Cardiac muscle cell (in vitro differentiated cells and primary cell): Measurements from ENCODE around the gene SBF2. TPM values are rescaled to one million over a fixed set of nuclear protein-coding genes. Genes with fewer than 3 reads are reported as not detected.

Experiments
- DNase-seq, 2 donors: peaks; one replicate each; pipeline versions ENCODE4 v3.0.0 to v3.0.0-alpha.2; 2010 to 2017; ENCODE audit warnings: low read depth in 1 of 2, low spot score in 1 of 2
- H3K27ac ChIP-seq: fragments of 200-600 bp; sonication (generic); 2 replicates; pipeline ENCODE4 v1.5.1; 2016
- H3K27me3 ChIP-seq: fragments of 200-600 bp; sonication (generic); 2 replicates; pipeline ENCODE4 v1.6.0; 2016; ENCODE audit warnings: control low read depth
- H3K36me3 ChIP-seq: fragments of 200-600 bp; sonication (generic); 2 replicates; pipeline ENCODE4 v1.5.1; 2016; ENCODE audit warnings: control low read depth
- H3K4me1 ChIP-seq: fragments of 200-600 bp; sonication (generic); 2 replicates; pipeline ENCODE4 v1.8.1; 2017; ENCODE audit warnings: low read depth, mild to moderate bottlenecking, mixed run types
- H3K4me3 ChIP-seq: fragments of 200-600 bp; sonication (generic); 2 replicates; pipeline ENCODE4 v1.5.1; 2016; ENCODE audit warnings: mild to moderate bottlenecking
- H3K9me3 ChIP-seq: fragments of 200-600 bp; sonication (generic); 2 replicates; pipeline ENCODE4 v1.5.1; 2017; ENCODE audit warnings: low read depth, mild to moderate bottlenecking, control low read depth
- CTCF ChIP-seq: IDR thresholded peaks from 2 replicates; pipeline ENCODE4 v1.5.1; 2012; ENCODE audit warnings: low read depth, mild to moderate bottlenecking, low read length
- polyA plus RNA-seq: library from polyadenylated mRNA; unstranded; fragments of >200 nt; fragmentation: Nextera tagmentation; extraction: Ambion mirVana; gene quantifications from 2 replicates; pipeline ENCODE4 v1.2.1, GENCODE V29; 2016
- total RNA-seq: library from RNA; depleted of rRNA; stranded (reverse); fragments of >200 nt; gene quantifications from 2 replicates; pipeline ENCODE4 v1.2.3, GENCODE V29; 2016

The SBF2 gene
- total and polyA plus RNA-seq, 2 experiments from 2014 or later = 13.3 to 32.3 TPM

- H3K4me3 ChIP-seq = no peak overlapping the region
Observed at GRCh38 chr11:9982796-9983579, 311.0 kb downstream of the SBF2 start.

GRCh38 chr11:9982127-9982795, 311.8 kb downstream of the SBF2 start:
- peak in 1 of 2 donors; percentile 20 for DNase-seq
- H3K4me3 ChIP-seq = no peak overlapping the region
- TF ChIP-seq CTCF = no peak
- H3K27ac ChIP-seq = peak overlapping the region; percentile 21
- H3K36me3 ChIP-seq = no peaks in the 10 kb centered on the region
- H3K9me3 ChIP-seq = no peaks in the 10 kb centered on the region
- peaks cover 6% of the 10 kb centered on the region for H3K4me1 ChIP-seq
- no peaks in the 10 kb centered on the region for H3K27me3 ChIP-seq

More at GRCh38 chr11:9982796-9983579, 311.0 kb downstream of the SBF2 start:
- DNase-seq = peak in 1 of 2 donors; percentile 71
- Histone ChIP-seq H3K27me3 (no peaks in the 10 kb centered on the region), H3K4me1 (peaks cover under 1% of the 10 kb centered on the region), H3K27ac (peak overlapping the region; percentile 21), H3K36me3 (no peaks in the 10 kb centered on the region), H3K9me3 (no peaks in the 10 kb centered on the region)
- TF ChIP-seq CTCF = no peak

GRCh38 chr11:9980931-9981330, 313.1 kb downstream of the SBF2 start:
- no peak for TF ChIP-seq CTCF
- DNase-seq = no peak
- H3K27ac ChIP-seq = no peak overlapping the region

GRCh38 chr11:9977554-9977953, 316.5 kb downstream of the SBF2 start:
- Histone ChIP-seq H3K27ac (no peak overlapping the region), H3K36me3 (no peaks in the 10 kb centered on the region), H3K4me3 (no peak overlapping the region), H3K9me3 (no peaks in the 10 kb centered on the region), H3K27me3 (no peaks in the 10 kb centered on the region), H3K4me1 (peaks cover 6% of the 10 kb centered on the region)
- no peak for TF ChIP-seq CTCF
- no peak for DNase-seq

More at GRCh38 chr11:9980931-9981330, 313.1 kb downstream of the SBF2 start:
- Histone ChIP-seq H3K27me3 (no peaks in the 10 kb centered on the region), H3K4me3 (no peak overlapping the region), H3K9me3 (no peaks in the 10 kb centered on the region), H3K36me3 (no peaks in the 10 kb centered on the region), H3K4me1 (peaks cover 6% of the 10 kb centered on the region)

GRCh38 chr11:9974375-9974774, 319.6 kb downstream of the SBF2 start:
- H3K9me3 ChIP-seq = no peaks in the 10 kb centered on the region
- DNase-seq = no peak
- no peak for TF ChIP-seq CTCF
- H3K4me1 ChIP-seq = peaks cover 16% of the 10 kb centered on the region
- no peaks in the 10 kb centered on the region for H3K36me3 ChIP-seq
- H3K27me3 ChIP-seq = no peaks in the 10 kb centered on the region
- no peak overlapping the region for H3K4me3 ChIP-seq
- H3K27ac ChIP-seq = no peak overlapping the region
